Breast epithelium (tissue), 4 donors: ENCODE measurements around the gene SLC12A1. TPM values are rescaled to one million over a fixed set of nuclear protein-coding genes. Genes with fewer than 3 reads are reported as not detected.

Experiments
- DNase-seq, 2 donors: peaks; one replicate each; pipeline ENCODE4 v3.0.0-alpha.2; 2019; ENCODE audit warnings: low spot score in 2 of 2
- H3K27ac ChIP-seq, 2 donors: fragments of 200-600 bp; sonication (generic) in 1 of 2; one replicate each; pipeline ENCODE4 v1.5.1; 2016 to 2019; ENCODE audit warnings: mild to moderate bottlenecking in 1 of 2
- H3K27me3 ChIP-seq, 2 donors: fragments of 200-600 bp; sonication (generic) in 1 of 2; one replicate each; pipeline versions ENCODE4 v1.5.1 to v1.6.0; 2017 to 2019; ENCODE audit warnings: control low read depth in 1 of 2, mild to moderate bottlenecking in 1 of 2
- H3K36me3 ChIP-seq: fragments of 200-600 bp; one replicate; pipeline ENCODE4 v1.5.1; 2019
- H3K4me1 ChIP-seq, 2 donors: fragments of 200-600 bp; sonication (generic); one replicate each; pipeline ENCODE4 v1.5.1; 2016 to 2019; ENCODE audit warnings: control low read depth in 1 of 2
- H3K4me3 ChIP-seq, 3 donors: fragments of 200-600 bp; sonication (generic); 1 replicate in 2 of 3; 2 replicates in 1 of 3; pipeline ENCODE4 v1.5.1; 2016 to 2019; ENCODE audit warnings: mild to moderate bottlenecking in 3 of 3, moderate library complexity in 2 of 3
- H3K9me3 ChIP-seq, 2 donors: fragments of 200-600 bp; sonication (generic) in 1 of 2; one replicate each; pipeline ENCODE4 v1.5.1; 2016 to 2019; ENCODE audit warnings: control low read depth in 1 of 2
- CTCF ChIP-seq, 3 donors: fragments of 450-650 bp; IDR thresholded peaks; one replicate each; pipeline ENCODE4 v1.5.1; 2016 to 2017; ENCODE audit warnings: antibody characterized with exemption in 3 of 3, mild to moderate bottlenecking in 3 of 3, moderate library complexity in 3 of 3
- POLR2A ChIP-seq: fragments of 450-650 bp; IDR thresholded peaks from one replicate; pipeline ENCODE4 v1.6.1; 2016; ENCODE audit warnings: antibody characterized with exemption, mild to moderate bottlenecking, moderate library complexity
- POLR2AphosphoS5 ChIP-seq, 3 donors: sonication (generic); formaldehyde crosslinking; IDR thresholded peaks; one replicate each; pipeline ENCODE4 v1.6.1; 2017; ENCODE audit warnings: antibody characterized with exemption in 3 of 3
- intact Hi-C: fragments of 100-400 bp; cut with DNase I; formaldehyde crosslinking; loops from one replicate; pipeline ENCODE4 v1.15.1; 2023; ENCODE audit warnings: low total_unique reads
- total RNA-seq, 3 donors: library from RNA; depleted of rRNA; stranded (reverse); fragments of >200 nt; gene quantifications; one replicate each; pipeline ENCODE4 v1.1.0, GENCODE V29; 2016

SLC12A1 gene
- total RNA-seq, 3 donors from 2014 or later = under 0.01 TPM; not detected in 2

- intact Hi-C loops = no loop called here
- H3K27ac ChIP-seq = no peak overlapping the region
- no peak for DNase-seq
- H3K4me3 ChIP-seq = no peak overlapping the region
- no peaks in the 10 kb centered on the region for H3K9me3 ChIP-seq
- H3K27me3 ChIP-seq = no peaks in the 10 kb centered on the region
- H3K4me1 ChIP-seq = no peaks in the 10 kb centered on the region
- no peak for TF ChIP-seq CTCF (IDR thresholded peaks at IDR 0.05)
- no peak for TF ChIP-seq POLR2AphosphoS5 (IDR thresholded peaks at IDR 0.05)
- TF ChIP-seq POLR2A = no peak
- no peaks in the 10 kb centered on the region for H3K36me3 ChIP-seq
Observed at GRCh38 chr15:48239334-48239733, 33.2 kb downstream of the SLC12A1 start.

GRCh38 chr15:48242015-48242414 is 35.9 kb downstream of the SLC12A1 start:
- no peak overlapping the region for H3K4me3 ChIP-seq
- no peak for DNase-seq
- TF ChIP-seq POLR2AphosphoS5 (IDR thresholded peaks at IDR 0.05) (no peak), CTCF (IDR thresholded peaks at IDR 0.05) (no peak), POLR2A (no peak)
- H3K27me3 ChIP-seq = no peaks in the 10 kb centered on the region
- no peaks in the 10 kb centered on the region for H3K9me3 ChIP-seq
- H3K36me3 ChIP-seq = no peaks in the 10 kb centered on the region
- intact Hi-C loops = no loop called here
- H3K27ac ChIP-seq = no peak overlapping the region
- no peaks in the 10 kb centered on the region for H3K4me1 ChIP-seq

GRCh38 chr15:48242535-48242934 is 36.4 kb downstream of the SLC12A1 start:
- no peak for DNase-seq
- intact Hi-C loops = no loop called here
- Histone ChIP-seq H3K36me3 (no peaks in the 10 kb centered on the region), H3K4me1 (no peaks in the 10 kb centered on the region), H3K27me3 (no peaks in the 10 kb centered on the region), H3K27ac (no peak overlapping the region), H3K9me3 (no peaks in the 10 kb centered on the region), H3K4me3 (no peak overlapping the region)
- no peak for TF ChIP-seq CTCF (IDR thresholded peaks at IDR 0.05)
- TF ChIP-seq POLR2AphosphoS5 (IDR thresholded peaks at IDR 0.05) = no peak
- no peak for TF ChIP-seq POLR2A

- TF ChIP-seq POLR2AphosphoS5 (IDR thresholded peaks at IDR 0.05) (no peak), CTCF (IDR thresholded peaks at IDR 0.05) (no peak), POLR2A (no peak)
- Histone ChIP-seq H3K4me3 (no peak overlapping the region), H3K27ac (no peak overlapping the region), H3K27me3 (no peaks in the 10 kb centered on the region), H3K36me3 (no peaks in the 10 kb centered on the region), H3K9me3 (no peaks in the 10 kb centered on the region), H3K4me1 (no peaks in the 10 kb centered on the region)
- no peak for DNase-seq
- intact Hi-C loops = no loop called here
Observed at GRCh38 chr15:48244921-48245320, 38.8 kb downstream of the SLC12A1 start.

GRCh38 chr15:48248414-48248813 is 42.3 kb downstream of the SLC12A1 start:
- intact Hi-C loops = loop anchor here (2.0 kb wide), 1 partner anchor 42 kb away; the partner anchor contains the start of gene SLC12A1
- H3K27ac ChIP-seq = no peak overlapping the region

More at GRCh38 chr15:48248414-48248813, 42.3 kb downstream of the SLC12A1 start:
- Histone ChIP-seq H3K36me3 (no peaks in the 10 kb centered on the region), H3K27me3 (no peaks in the 10 kb centered on the region), H3K9me3 (no peaks in the 10 kb centered on the region), H3K4me1 (no peaks in the 10 kb centered on the region), H3K4me3 (no peak overlapping the region)
- no peak for DNase-seq
- TF ChIP-seq POLR2AphosphoS5 (IDR thresholded peaks at IDR 0.05) (no peak), CTCF (IDR thresholded peaks at IDR 0.05) (no peak), POLR2A (no peak)
